Measurements from ENCODE around the gene LACC1. TPM values are rescaled to one million over a fixed set of nuclear protein-coding genes. Genes with fewer than 3 reads are reported as not detected.

LACC1 gene
- 4.9 TPM for total RNA-seq
- long read RNA-seq, full-length matches to known transcripts: 2 of 8 reads
- long read RNA-seq, partial matches to known transcripts: 0 of 8 reads
- long read RNA-seq, other reads (novel, unspliced or antisense): 6 of 8 reads

DNA sequence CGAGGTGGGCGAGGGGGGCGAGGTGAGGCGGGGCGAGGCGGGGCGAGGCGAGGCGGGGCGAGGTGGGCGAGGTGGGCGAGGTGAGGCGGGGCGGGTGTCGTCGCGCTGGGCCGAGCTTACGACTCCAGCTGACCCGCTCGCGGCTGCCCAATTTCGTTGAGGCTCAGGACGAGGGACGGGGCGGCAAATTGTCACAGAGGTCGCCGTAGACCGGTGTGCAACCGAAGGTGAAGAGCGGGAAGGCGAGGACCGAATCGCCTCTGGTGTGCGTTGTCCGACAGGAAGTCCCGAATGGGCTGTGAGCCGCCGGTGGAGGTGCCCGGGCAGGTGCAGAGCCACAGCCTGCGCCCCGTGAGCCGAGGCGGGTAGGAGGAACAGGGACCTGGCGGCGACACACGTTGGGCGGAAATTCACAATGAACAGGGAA lies at the start of gene LACC1:
TSS of gene LACC1 (plus strand) at position 150 of the 427 bp plus-strand sequence. CDS start 1,082 bp downstream, outside the sequence.
- intact Hi-C loops (cut with DNase I): loop anchor here (2.0 to 10.0 kb wide), 2 partner anchors 795 to 907 kb away; no protein-coding TSS in a partner anchor
- peak; percentile 81 for DNase-seq (ENCODE audit: missing footprints)
- peak; percentile 41 for ATAC-seq

DNA sequence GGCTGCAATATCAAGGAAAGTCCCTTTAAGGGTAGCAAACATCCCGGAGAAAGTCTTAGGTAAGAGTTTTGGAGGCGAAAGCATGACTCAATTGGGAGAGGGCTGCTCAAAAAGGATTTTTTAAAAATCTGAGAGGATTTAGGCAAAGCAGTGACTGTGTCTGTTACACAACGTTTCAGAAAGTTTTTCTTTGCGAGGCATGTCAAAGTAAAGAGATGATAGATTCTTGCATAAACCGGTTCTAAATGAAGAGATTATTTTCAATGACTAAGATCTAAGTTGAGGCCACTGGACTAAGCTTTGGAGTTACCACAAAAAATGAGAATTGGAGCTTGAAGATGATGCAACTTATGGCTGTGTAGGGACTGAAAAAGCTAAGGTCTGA lies 49.2 kb upstream of the LACC1 start:
- intact Hi-C loops (cut with DNase I): no loop called here
- ATAC-seq (no peak), DNase-seq (ENCODE audit: missing footprints) (no peak)

DNA sequence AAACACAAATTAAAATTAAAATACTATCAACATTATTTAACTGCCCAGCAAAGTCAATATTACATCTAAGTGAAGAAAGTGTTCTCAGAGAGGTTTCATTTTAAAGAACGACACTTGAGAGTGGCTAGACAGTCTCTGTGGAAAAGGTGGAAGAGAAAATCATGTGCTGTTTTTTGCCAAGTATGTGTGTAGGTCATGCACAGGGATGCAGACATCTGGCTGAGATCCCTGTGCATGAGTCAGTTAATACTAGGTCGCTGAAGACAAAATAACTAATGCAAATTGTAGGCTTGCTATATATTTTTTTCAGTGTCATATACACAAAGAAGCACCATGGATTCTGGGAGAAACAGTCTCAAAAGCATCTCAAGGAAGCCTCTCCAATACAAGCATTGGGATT lies 48.6 kb upstream of the LACC1 start:
- intact Hi-C loops (cut with DNase I): no loop called here
- DNase-seq (ENCODE audit: missing footprints): no peak
- no peak for ATAC-seq

DNA sequence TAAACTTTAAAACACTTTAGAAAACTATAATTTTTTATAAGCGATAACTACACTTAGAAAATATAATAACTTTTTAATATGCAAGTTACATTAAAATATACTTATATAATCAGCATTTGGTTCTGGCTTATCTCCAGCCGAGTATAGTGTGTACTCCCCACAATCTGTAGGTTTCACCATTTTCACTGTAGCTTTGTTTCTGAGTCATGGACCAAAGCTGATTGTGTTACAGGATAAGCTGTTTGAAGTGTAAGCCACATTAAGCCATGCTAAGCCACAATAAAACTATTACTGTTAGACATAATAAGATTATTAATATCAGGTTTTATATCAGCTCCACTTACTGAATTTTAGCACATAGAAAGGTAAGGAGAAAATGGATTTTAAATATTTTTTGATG lies 44.0 kb upstream of the LACC1 start:
- no peak for DNase-seq (ENCODE audit: missing footprints)
- intact Hi-C loops (cut with DNase I): no loop called here
- no peak for ATAC-seq

DNA sequence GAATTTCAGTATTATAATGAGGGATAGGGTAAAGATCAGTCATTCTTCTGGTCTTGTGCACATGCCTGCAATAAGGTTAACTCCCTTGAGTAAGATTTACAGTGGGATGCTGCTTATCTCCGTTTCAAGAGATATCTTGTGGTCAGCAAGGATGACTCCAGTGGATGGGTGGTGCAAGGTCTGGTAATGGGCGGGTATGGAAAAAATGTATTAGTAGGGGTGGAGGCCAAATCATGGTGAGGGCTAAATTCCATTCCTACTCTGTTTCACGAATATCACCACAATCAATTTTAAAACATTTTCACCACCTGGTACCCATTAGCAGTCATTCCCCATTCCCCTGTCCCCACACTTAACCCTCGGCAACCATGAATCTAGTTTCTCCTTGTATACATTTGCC lies 40.8 kb upstream of the LACC1 start:
- intact Hi-C loops (cut with DNase I): no loop called here
- DNase-seq (ENCODE audit: missing footprints): no peak
- ATAC-seq: no peak

DNA sequence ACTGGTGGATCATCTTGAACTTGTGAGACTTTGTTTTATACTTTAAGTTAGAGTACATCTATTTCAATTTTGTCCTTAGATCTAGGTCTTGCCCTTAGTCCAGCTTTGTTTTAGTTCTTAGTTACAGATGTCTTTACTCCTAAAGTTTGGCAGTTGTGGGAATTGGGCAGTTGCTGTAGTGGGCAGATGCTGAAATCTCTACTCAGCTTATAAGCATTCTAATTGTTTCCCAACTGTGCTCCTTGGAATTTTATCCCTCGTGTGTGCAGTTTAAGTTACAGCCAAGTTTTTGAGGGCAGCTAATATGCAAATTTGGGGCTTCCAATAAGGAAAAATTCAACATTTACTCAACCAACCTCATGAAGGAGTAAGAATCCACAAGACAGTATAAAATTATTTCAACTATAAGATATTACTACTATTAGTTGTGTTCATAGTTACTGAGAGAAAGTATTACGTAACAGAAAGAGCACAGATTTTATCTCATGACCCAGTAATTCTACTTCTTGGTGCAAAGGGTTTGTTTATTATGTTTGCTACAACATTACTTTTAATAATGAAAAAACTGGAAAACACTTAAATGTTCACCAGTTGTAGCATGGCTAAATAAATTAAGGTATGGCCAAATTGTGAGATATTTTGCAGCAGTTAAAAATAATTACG lies 33.1 kb upstream of the LACC1 start:
- ATAC-seq (no peak), DNase-seq (ENCODE audit: missing footprints) (no peak)
- intact Hi-C loops (cut with DNase I): no loop called here

DNA sequence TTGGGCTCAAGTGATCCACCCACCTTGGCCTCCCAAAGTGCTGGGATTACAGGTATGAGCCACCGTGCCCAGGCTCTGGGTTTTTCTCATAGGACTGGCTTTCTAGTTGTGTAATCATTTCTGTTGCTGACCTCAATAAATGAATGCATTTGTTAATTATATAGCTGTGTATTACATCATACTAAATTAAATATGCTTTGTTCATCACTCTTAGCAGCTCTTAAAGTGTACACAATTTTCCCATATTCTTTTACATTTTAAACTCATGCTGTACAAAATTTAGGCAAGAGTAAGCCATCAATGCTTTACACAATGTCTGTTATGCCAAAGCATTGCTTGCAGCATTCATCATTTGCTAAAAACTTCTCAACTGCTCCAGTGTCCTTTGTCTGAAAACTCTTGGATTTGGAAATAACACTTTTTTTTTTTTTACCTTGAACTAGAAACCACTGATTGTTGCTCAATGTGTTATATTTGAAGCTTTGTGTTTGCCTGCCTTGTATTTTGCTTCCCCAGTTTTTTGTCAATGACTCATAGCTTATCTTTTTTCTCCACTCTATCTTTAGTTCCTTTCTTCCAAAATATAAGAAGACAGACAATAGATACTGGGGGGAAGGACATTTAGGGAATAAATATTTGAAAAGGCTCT lies 31.6 kb upstream of the LACC1 start:
- ATAC-seq (no peak), DNase-seq (ENCODE audit: missing footprints) (peak; percentile 58)
- intact Hi-C loops (cut with DNase I): no loop called here

DNA sequence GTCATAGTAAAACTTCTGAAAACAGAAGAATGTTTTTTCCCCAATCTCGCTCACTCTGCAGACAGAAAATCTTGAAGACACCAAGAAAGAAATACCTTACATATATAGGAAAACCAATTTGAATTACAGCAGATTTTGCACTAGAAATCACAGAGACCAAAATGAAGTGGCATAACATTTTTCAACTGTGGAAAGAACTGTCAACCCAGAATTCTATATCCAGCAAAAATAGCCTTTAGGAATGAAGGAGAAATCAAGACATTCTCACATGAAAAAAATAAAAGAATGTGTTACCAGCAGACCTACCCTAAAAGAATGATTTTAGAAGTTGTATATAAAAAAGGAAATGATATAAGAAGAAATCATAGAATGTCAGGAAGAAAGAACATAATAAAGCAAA lies 28.8 kb upstream of the LACC1 start:
- no peak for ATAC-seq
- intact Hi-C loops (cut with DNase I): no loop called here

DNA sequence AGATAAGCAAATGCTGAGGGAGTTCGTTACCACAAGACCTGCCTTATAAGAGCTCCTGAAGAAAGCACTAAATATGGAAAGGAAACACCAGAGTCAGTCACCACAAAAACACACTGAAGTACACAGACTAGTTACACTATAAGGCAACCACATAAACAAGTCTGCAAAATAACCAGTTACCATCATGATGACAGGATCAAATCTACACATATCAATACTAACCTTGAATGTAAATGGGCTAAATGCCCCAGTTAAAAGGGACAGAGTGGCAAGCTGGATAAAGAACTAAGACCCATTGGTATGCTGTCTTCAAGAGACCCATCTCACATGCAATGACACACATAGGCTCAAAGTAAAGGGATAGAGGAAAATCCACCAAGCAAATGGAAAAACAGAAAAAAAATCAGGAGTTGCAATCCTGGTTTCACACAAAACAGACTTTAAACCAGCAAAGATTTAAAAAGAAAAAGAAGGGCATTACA lies 26.7 kb upstream of the LACC1 start:
- DNase-seq (ENCODE audit: missing footprints) (no peak), ATAC-seq (no peak)
- intact Hi-C loops (cut with DNase I): no loop called here

More for the DNA sequence above, 28.8 kb upstream of the LACC1 start:
- no peak for DNase-seq (ENCODE audit: missing footprints)

DNA sequence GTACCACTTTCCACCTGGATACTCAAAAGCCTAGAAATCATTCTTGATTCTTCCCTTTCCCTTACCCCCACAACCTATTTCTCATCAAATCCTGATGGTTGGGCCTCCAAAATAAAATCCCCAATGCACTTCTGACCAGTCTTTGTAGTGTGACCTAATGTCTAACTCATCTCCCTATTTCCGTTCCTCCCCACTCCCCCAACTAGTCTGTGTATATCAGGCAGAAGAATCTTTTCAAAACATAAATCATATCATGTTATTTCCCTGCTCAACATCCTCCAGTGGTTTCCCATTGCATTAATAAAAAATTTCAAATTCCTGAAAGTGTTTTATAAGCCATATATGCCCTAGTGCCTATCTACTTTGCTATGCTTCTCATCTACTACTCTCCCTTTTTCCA lies 17.8 kb upstream of the LACC1 start:
- ATAC-seq: no peak
- no peak for DNase-seq (ENCODE audit: missing footprints)
- intact Hi-C loops (cut with DNase I): no loop called here

DNA sequence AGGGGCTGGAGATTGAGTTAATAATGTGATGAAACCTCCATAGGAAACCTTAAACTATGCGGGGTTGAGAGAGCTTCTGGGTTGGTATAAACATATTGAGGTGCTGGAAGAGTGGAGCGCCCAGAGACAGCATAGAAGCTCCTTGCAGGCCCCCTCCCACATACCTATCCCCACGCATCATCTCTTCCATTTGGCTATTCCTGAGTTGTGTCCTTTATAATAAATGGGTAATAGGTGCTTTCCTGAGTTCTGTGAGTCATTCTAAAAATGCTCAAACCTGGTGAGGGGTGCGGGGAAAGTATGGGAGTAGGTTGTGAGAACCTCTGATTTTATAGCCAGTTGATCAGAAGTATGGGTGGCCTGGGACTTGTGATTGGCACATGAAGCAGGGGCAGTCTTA lies 14.8 kb upstream of the LACC1 start:
- ATAC-seq: no peak
- intact Hi-C loops (cut with DNase I): no loop called here

DNA sequence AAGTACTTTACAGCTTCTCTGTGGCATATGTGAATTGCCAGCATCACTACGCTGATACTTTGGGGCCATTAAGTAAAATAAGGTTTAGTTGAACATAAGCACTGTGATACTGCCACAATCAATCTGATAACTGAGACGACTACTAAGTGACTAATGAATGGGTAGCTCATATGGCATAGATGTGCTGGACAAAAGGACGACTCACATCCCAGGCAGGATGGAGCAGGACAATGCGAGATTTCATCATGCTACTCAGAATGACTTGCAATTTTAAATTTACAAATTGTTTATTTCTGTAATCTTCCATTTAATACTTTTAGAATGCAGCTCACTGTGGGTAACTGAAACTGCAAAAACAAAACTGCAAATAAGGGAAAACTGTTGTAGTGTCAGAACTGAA lies 13.8 kb upstream of the LACC1 start:
- DNase-seq (ENCODE audit: missing footprints) (no peak), ATAC-seq (no peak)
- intact Hi-C loops (cut with DNase I): no loop called here

More for the DNA sequence above, 14.8 kb upstream of the LACC1 start:
- DNase-seq (ENCODE audit: missing footprints): no peak

DNA sequence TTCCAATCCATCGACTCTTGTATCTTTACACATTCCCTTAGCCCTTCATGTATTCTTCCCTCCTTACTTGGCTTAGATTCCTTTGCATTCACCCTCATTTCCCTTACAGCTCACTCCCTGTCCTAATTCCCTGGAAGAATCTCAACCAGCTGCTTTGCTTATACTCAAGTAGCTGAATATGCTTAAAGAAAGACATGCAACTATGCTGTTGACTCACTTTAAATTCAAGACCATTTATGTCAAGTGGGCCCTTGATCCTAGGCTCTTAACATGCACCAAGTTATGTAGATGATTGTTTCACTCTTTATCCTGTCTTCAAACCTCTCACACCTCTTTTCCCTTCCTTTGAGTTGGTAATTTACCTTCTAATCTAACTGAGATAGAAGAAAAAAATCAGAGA lies 7.5 kb upstream of the LACC1 start:
- DNase-seq (ENCODE audit: missing footprints) (no peak), ATAC-seq (no peak)
- intact Hi-C loops (cut with DNase I): loop anchor here (10.0 kb wide), 1 partner anchor 787 kb away; no protein-coding TSS in a partner anchor

DNA sequence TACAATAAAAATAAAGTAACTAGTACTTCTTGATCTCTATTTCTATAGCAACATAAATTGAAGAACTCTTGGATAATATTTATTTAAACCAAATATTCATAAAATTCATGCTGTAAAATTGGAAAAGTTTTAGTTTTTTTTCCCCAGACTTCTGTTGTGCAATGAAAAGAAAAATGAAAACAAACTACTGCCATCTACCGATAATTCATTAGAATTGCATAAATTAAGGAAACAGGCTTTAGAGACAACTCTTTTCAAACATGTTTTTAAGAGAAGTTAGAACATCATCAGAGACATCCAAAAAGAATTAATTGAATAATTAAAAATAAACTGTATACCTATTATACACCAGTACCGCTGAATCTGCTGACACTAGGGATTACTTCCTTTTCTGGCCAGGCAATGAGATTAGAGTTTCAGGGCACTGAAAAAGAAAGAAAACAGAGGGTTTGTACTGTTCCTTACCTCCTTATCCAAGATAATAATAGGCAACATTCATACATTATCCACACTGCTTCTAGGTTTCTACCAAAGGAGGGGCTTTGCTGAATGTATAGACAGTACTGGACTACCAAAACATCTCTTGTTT lies 5.1 kb upstream of the LACC1 start:
- ATAC-seq: no peak
- no peak for DNase-seq (ENCODE audit: missing footprints)
- intact Hi-C loops (cut with DNase I): loop anchor here (10.0 kb wide), 1 partner anchor 790 kb away; no protein-coding TSS in a partner anchor

DNA sequence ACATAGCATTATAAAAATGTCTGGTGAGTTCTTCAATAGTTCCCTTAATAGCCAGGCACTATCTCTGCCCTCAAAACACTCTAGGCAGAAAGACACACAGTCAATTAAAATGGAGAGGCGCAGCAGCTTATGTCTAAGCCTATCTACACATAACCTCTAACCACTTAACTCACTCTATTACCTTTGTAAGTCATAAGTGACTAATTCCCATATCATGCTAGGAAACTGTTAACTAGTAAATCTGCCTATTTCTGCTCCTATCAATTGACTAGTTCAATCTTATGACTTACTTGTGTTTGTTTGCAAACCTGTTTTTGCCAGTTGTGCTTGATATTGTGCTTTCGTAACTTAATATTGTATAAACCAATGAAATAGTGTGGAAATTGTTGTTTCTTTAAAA lies 3.3 kb upstream of the LACC1 start:
- no peak for DNase-seq (ENCODE audit: missing footprints)
- intact Hi-C loops (cut with DNase I): loop anchor here (10.0 kb wide), 1 partner anchor 792 kb away; no protein-coding TSS in a partner anchor
- no peak for ATAC-seq

DNA sequence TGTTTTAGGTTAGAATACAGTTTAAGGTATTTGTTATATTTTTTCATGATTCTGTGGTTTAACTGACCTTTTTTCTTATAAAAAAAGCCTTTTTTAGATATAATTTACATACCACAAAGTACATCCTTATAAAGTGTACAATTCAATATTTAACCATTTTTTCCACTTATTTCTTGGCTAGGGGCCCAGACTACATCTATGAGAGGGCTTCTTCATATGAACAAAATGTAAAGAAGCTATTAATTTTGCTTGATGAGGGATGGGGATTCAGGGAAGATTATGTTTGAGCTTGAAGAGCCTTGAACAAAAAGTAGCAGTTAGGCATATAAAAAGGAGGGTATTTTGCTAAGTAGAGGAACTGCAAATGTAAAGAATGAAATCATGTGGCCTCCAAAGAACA lies 2.4 kb upstream of the LACC1 start:
- no peak for DNase-seq (ENCODE audit: missing footprints)
- ATAC-seq: no peak
- intact Hi-C loops (cut with DNase I): loop anchor here (10.0 kb wide), 1 partner anchor 793 kb away; no protein-coding TSS in a partner anchor

DNA sequence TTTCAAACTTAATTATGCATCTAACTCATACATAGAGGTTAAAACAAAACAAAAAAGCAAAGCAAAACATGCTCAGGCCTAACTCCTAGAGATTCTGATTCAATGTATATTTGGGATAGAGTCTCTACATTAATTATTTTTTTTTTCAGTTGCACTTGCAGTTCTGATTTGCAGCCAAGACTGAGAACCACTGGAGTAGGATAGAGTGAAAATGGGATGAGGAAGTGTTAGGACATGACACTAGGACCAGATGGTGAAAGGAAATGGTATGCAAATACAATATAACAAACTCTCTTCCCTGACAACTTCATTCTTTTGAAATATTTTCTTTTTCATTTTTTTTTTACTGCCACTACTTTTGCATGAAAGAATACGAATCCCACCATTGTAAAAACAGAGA lies 1.9 kb upstream of the LACC1 start:
- DNase-seq (ENCODE audit: missing footprints) (no peak), ATAC-seq (no peak)
- intact Hi-C loops (cut with DNase I): loop anchor here (2.0 to 10.0 kb wide), 2 partner anchors 793 to 905 kb away; no protein-coding TSS in a partner anchor

DNA sequence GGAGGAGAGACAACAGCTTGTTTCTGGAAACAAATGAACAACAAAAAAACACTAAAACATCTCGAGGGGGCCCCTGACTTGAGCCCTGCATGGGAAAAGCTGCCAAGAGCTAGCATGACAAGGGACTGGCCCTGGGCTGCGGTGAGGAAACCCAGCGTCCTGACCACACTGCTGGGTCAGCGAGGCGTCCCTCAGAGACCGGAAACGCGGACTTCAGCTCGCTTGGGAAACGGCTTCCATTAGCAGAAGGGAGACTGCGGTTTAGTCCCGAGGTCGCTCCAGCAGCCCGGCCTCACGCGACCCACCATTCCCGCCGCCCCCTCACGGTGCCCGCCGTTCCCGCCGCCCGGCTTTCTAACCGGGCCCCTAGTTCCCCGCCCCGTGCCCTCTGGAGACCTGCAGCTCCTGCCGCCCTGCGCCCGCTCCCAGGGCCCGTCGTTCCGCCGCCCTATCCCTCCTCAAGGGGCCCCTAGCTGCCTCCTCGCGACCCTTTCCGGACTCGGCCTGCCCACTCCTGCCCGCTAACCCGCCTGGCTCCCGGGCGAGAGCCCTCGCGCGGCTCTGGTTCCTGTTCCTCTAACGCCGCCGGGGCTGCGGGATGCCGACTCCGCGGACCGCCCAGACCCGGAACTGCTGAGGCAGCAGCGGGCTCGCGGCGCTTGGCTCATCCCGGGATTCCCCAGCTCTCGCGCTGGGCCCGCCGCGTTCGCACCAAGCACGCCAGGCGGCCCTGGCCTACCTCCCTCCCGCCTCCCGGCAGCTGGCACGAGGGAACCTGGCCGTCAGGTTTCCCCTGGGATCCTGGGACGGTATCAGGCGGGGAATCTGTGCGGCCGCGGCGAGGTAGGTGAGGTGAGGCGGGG lies 581 bp upstream of the LACC1 start, which contains the start of gene CCDC122:
TSS of gene CCDC122 (minus strand) at position 849 of the 863 bp plus-strand sequence. CDS start 10,364 bp downstream, outside the sequence.
- DNase-seq (ENCODE audit: missing footprints) (peak; percentile 96), ATAC-seq (peak; percentile 91)
- intact Hi-C loops (cut with DNase I): loop anchor here (2.0 to 10.0 kb wide), 2 partner anchors 794 to 906 kb away; no protein-coding TSS in a partner anchor

Data from Right ventricle myocardium inferior (tissue), 1 donor.